GM23338 (cell line): ENCODE results near the gene KRT24. TPM values are rescaled to one million over a fixed set of nuclear protein-coding genes. Genes with fewer than 3 reads are reported as not detected.
"Not testable (repeated sequence)": the region's sequence is repeated elsewhere in the genome, so short reads cannot be mapped to it uniquely, and the experiment has no call there.

Source experiments
- ATAC-seq: fragments of 200-7000 bp; cut with Tn5 transposase; 3 replicates; pipeline ENCODE4 v1.9.1; 2020
- DNase-seq: peaks from one replicate; pipeline ENCODE4 v3.0.0-alpha.2; 2015; ENCODE audit warnings: low spot score
- H2AFZ ChIP-seq: fragments of 200-600 bp; sonication (generic); 2 replicates; pipeline ENCODE4 v1.8.0; 2016; ENCODE audit warnings: antibody characterized with exemption, mild to moderate bottlenecking, moderate library complexity
- H3F3A ChIP-seq: fragments of 200-600 bp; sonication (generic); replicated peaks from 2 replicates; pipeline ENCODE4 v1.8.0; 2017; ENCODE audit warnings: antibody characterized with exemption, mixed run types, low read depth
- H3K27ac ChIP-seq: fragments of 200-600 bp; sonication (generic); 2 replicates; pipeline ENCODE4 v1.6.1; 2016; ENCODE audit warnings: low read depth
- H3K27me3 ChIP-seq: fragments of 200-600 bp; sonication (generic); 2 replicates; pipeline ENCODE4 v1.8.0; 2016; ENCODE audit warnings: mild to moderate bottlenecking, mixed run types, moderate library complexity; ENCODE audit not compliant: insufficient read depth
- H3K36me3 ChIP-seq: fragments of 200-600 bp; sonication (generic); 2 replicates; pipeline ENCODE4 v1.8.0; 2016; ENCODE audit warnings: mild to moderate bottlenecking; ENCODE audit not compliant: insufficient read depth
- H3K4me1 ChIP-seq: fragments of 200-600 bp; sonication (generic); 2 replicates; pipeline ENCODE4 v1.8.0; 2016; ENCODE audit warnings: mild to moderate bottlenecking, moderate library complexity; ENCODE audit not compliant: insufficient read depth
- H3K4me2 ChIP-seq: fragments of 200-600 bp; sonication (generic); 2 replicates; pipeline ENCODE4 v1.7.1; 2017; ENCODE audit warnings: mixed run types
- H3K4me3 ChIP-seq: fragments of 200-600 bp; sonication (generic); 2 replicates; pipeline ENCODE4 v1.6.1; 2016; ENCODE audit warnings: mixed run types
- H3K79me2 ChIP-seq: fragments of 200-600 bp; sonication (generic); replicated peaks from 2 replicates; pipeline ENCODE4 v1.8.0; 2017; ENCODE audit warnings: mild to moderate bottlenecking; ENCODE audit not compliant: insufficient read depth
- H3K9me2 ChIP-seq: fragments of 200-600 bp; sonication (generic); 2 replicates; pipeline ENCODE4 v1.8.0; 2017; ENCODE audit not compliant: insufficient read depth
- H4K20me1 ChIP-seq: fragments of 200-600 bp; sonication (generic); replicated peaks from 2 replicates; pipeline ENCODE4 v1.8.0; 2017; ENCODE audit warnings: mild to moderate bottlenecking; ENCODE audit not compliant: insufficient read depth
- H3K27ac Mint-ChIP-seq: 2 replicates; pipeline ENCODE4 v1.8.0; 2020; ENCODE audit warnings: inconsistent platforms, mild to moderate bottlenecking, moderate library complexity, mixed read lengths
- H3K27me3 Mint-ChIP-seq: 3 replicates; pipeline ENCODE4 v1.8.0; 2022; ENCODE audit warnings: low read depth, mild to moderate bottlenecking, moderate library complexity, mixed read lengths, inconsistent platforms; ENCODE audit not compliant: insufficient read depth, poor library complexity
- H3K36me3 Mint-ChIP-seq: 3 replicates; pipeline ENCODE4 v1.8.0; 2021; ENCODE audit warnings: low read depth, mild to moderate bottlenecking, inconsistent platforms, moderate library complexity, mixed read lengths
- H3K4me1 Mint-ChIP-seq: 3 replicates; pipeline ENCODE4 v1.8.0; 2020; ENCODE audit warnings: mild to moderate bottlenecking, inconsistent platforms, mixed read lengths
- H3K4me3 Mint-ChIP-seq: 3 replicates; pipeline ENCODE4 v1.8.0; 2021; ENCODE audit warnings: moderate library complexity, mild to moderate bottlenecking, inconsistent platforms, mixed read lengths
- H3K9me3 Mint-ChIP-seq: 3 replicates; pipeline ENCODE4 v1.8.0; 2020; ENCODE audit warnings: moderate library complexity, mild to moderate bottlenecking, inconsistent platforms, mixed read lengths
- CREB1 ChIP-seq: fragments of 250-450 bp; sonication (Bioruptor Pico); IDR thresholded peaks from 2 replicates; pipeline ENCODE4 v1.5.0; 2020; ENCODE audit warnings: low read depth, mild to moderate bottlenecking, moderate library complexity
- REST ChIP-seq: IDR thresholded peaks from one replicate; pipeline ENCODE4 v1.6.1; 2018; ENCODE audit warnings: antibody characterized with exemption; ENCODE audit not compliant: unreplicated experiment
- STAT1 ChIP-seq: IDR thresholded peaks from one replicate; pipeline ENCODE4 v1.6.1; 2016; ENCODE audit warnings: antibody characterized with exemption; ENCODE audit not compliant: unreplicated experiment
- ZNF331 ChIP-seq: fragments of 250-450 bp; sonication (Bioruptor Pico); IDR thresholded peaks from 2 replicates; pipeline ENCODE4 v1.5.0; 2020; ENCODE audit warnings: low read depth, mild to moderate bottlenecking, moderate library complexity
- polyA plus RNA-seq: library from polyadenylated mRNA; unstranded; fragments of >200 nt; fragmentation: Nextera tagmentation; extraction: Ambion mirVana; gene quantifications from 2 replicates; pipeline ENCODE4 v1.2.1, GENCODE V29; 2016
- total RNA-seq: library from RNA; depleted of rRNA; stranded (reverse); fragments of >200 nt; shearing (Covaris generic); gene quantifications from 2 replicates; pipeline ENCODE4 v1.2.3, GENCODE V29; 2014

KRT24 gene
- total and polyA plus RNA-seq, 2 experiments from 2014 or later: not detected

- no peak overlapping the region for H3K27ac Mint-ChIP-seq
- no peak for ATAC-seq
- H3K9me3 Mint-ChIP-seq: no peaks in the 10 kb centered on the region
- H3K36me3 ChIP-seq: no peaks in the 10 kb centered on the region
- no peak for DNase-seq
- no peaks in the 10 kb centered on the region for H3K36me3 Mint-ChIP-seq
- no peaks in the 10 kb centered on the region for H3K27me3 ChIP-seq
- H3K4me3 ChIP-seq: no peak overlapping the region
- H3F3A ChIP-seq: no peaks in the 10 kb centered on the region
- no peaks in the 10 kb centered on the region for H3K4me1 ChIP-seq
- H3K4me3 Mint-ChIP-seq: no peak overlapping the region
- no peak overlapping the region for H3K4me2 ChIP-seq
- no peaks in the 10 kb centered on the region for H3K79me2 ChIP-seq
- TF ChIP-seq REST: no peak
- TF ChIP-seq ZNF331: no peak
- no peaks in the 10 kb centered on the region for H3K27me3 Mint-ChIP-seq
- H2AFZ ChIP-seq: no peak overlapping the region
- H3K4me1 Mint-ChIP-seq: peaks cover 4% of the 10 kb centered on the region; the same call in 1 of the 3 replicates
- no peaks in the 10 kb centered on the region for H4K20me1 ChIP-seq
- H3K9me2 ChIP-seq: no peaks in the 10 kb centered on the region
- no peak overlapping the region for H3K27ac ChIP-seq
These were observed 46.8 kb upstream of the KRT24 start for GRCh38 chr17:40750391-40750790.

- H2AFZ ChIP-seq, DNase-seq, H4K20me1 ChIP-seq, H3K4me1 Mint-ChIP-seq, H3K9me2 ChIP-seq, H3K27me3 ChIP-seq, H3K9me3 Mint-ChIP-seq, H3K27ac ChIP-seq, H3K27ac Mint-ChIP-seq, ATAC-seq, H3K36me3 ChIP-seq, H3K4me1 ChIP-seq, H3K79me2 ChIP-seq, H3K4me3 ChIP-seq, H3F3A ChIP-seq, H3K36me3 Mint-ChIP-seq, H3K4me2 ChIP-seq, H3K27me3 Mint-ChIP-seq, H3K4me3 Mint-ChIP-seq: not testable (repeated sequence)
These were observed 45.1 kb upstream of the KRT24 start for GRCh38 chr17:40748666-40749065.

- Mint-ChIP-seq H3K27ac (no peak overlapping the region), H3K36me3 (peaks cover 3% of the 10 kb centered on the region; the same call in 1 of the 3 replicates), H3K4me3 (no peak overlapping the region), H3K4me1 (no peaks in the 10 kb centered on the region), H3K9me3 (peaks cover 16% of the 10 kb centered on the region; the same call in 2 of the 3 replicates), H3K27me3 (no peaks in the 10 kb centered on the region)
- Histone ChIP-seq H4K20me1 (no peaks in the 10 kb centered on the region), H3K79me2 (no peaks in the 10 kb centered on the region), H3K27ac (no peak overlapping the region), H3K4me2 (no peak overlapping the region), H3K4me1 (no peaks in the 10 kb centered on the region), H3K9me2 (peaks cover 8% of the 10 kb centered on the region; the same call in 1 of the 2 replicates), H3K36me3 (no peaks in the 10 kb centered on the region), H3K4me3 (no peak overlapping the region), H3F3A (no peaks in the 10 kb centered on the region), H2AFZ (no peak overlapping the region), H3K27me3 (no peaks in the 10 kb centered on the region)
- TF ChIP-seq CREB1 (CRISPR knock-in tag) (no peak), STAT1 (no peak), REST (no peak)
- ATAC-seq (no peak), DNase-seq (no peak)
These were observed 35.0 kb upstream of the KRT24 start for GRCh38 chr17:40738553-40738952.
